ENCODE data around the gene SEMG1.

Gene SEMG1

DNA sequence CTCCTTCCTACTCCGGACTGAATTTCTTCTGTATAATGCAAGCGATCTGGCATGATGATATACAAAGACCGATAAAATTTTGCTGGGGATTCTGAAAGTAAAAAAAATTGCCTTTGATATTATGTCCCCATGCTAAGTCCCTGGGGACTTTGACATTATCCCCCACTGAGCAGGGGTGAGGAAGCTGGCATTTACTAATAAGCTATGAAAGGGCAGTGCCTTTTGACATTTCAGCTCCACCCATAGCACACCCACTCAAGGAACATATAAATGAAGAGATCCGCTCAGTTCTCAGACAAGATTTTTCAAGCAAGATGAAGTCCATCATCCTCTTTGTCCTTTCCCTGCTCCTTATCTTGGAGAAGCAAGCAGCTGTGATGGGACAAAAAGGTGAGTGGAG, 14.2 kb downstream of the SEMG1 start, which contains the start of gene SEMG2:
Gene SEMG2 (plus strand): TSS at position 298 of the 400 bp plus-strand sequence. CDS start 17 bp downstream, at position 315.
- DNase-seq (ENCODE audit: low read depth in 2 of 2), result no peak

- no peak for DNase-seq (ENCODE audit: low read depth in 2 of 2)
Observed at GRCh38 chr20:45223136-45223535, 16.3 kb downstream of the SEMG1 start.

DNA sequence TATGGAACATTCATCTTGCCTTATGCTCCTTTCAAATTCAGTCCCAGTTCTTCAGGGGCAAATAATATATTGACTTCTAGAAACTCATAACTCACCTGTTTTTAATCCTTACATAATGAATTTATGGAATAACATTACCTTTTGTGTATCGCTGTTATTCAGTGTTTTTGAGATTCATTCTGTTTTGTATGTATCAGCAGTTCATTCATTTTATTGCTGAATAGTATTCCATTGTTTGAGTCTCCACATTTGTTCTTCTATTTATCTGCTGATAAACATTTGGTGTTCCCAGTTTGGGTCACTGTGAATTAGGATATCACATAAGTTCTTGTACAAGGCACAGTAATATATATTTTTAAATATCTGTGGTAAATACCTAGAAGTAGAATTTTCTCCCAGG, 19.5 kb downstream of the SEMG1 start:
- DNase-seq (ENCODE audit: low read depth in 2 of 2), result no peak

- peak; percentile 50 to 62 for DNase-seq (ENCODE audit: low read depth in 2 of 2)
Observed at GRCh38 chr20:45229264-45230056, 22.6 kb downstream of the SEMG1 start.

DNA sequence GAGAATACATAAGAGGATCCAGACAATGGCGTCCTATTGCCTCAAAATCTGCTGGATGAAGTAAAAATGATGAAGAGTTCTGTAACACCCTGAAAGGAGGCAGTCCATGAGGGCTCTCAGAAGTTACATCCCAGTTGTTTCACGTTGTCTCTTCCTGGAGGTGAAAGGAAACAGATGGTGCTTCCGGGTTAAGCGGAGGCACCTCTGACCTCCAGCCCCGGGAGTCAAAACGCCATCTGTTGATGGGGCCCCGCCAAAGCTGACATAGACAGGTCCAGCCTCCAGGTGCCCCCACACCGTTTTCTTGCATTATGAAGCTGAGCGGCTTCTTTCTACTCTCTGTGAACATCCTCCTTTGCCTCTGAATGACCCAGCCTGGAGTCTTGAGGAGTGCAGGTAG, 23.8 kb downstream of the SEMG1 start:
- no peak for DNase-seq (ENCODE audit: low read depth in 2 of 2)

DNA sequence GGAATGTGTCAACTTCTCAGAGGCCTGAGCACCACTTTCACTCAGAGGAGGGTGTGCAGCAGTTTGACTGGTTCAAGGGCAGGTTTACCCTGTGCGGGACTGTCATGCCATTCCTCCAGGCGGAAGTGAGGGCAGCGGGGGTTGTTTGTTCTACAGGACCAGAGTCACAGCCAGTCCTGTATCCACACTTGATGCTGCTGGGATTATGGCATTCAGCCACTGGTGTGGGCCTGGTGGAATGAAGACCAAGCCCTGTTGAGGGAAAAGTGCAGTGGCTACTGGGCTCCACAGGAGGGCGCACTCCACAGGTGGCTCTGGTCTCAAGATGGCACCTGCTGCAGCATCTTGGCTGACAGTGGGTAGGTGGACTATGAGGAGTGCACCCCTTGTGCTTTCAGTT, 29.2 kb downstream of the SEMG1 start:
- DNase-seq (ENCODE audit: low read depth in 2 of 2), result no peak

- no peak for DNase-seq (ENCODE audit: low read depth in 2 of 2)
Observed at GRCh38 chr20:45238139-45238538, 31.3 kb downstream of the SEMG1 start.

GRCh38 chr20:45246109-45246508, 39.3 kb downstream of the SEMG1 start:
- no peak for DNase-seq (ENCODE audit: low read depth in 2 of 2)

GRCh38 chr20:45247865-45248264, 41.0 kb downstream of the SEMG1 start:
- no peak for DNase-seq (ENCODE audit: low read depth in 2 of 2)

DNA sequence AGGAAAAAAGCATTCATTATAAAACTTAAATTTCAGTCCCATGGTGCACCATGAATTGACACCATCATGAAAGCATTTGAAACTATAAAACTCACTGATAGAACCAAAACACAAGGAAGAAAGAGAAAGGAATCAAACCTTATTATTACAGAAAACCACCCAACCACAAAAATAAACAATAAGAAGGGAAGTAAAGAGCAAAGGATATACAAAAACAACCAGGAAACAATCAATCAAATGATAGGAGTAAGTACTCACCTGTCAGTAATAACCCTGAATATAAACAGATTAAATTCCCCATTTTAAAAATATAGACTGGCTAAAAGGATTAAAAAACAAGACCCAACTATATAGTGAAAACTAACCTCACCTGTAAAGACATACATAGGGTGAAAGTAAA, 41.8 kb downstream of the SEMG1 start:
- DNase-seq (ENCODE audit: low read depth in 2 of 2), result no peak

- DNase-seq (ENCODE audit: low read depth in 2 of 2), result no peak
Observed at GRCh38 chr20:45251884-45252560, 45.2 kb downstream of the SEMG1 start.

DNA sequence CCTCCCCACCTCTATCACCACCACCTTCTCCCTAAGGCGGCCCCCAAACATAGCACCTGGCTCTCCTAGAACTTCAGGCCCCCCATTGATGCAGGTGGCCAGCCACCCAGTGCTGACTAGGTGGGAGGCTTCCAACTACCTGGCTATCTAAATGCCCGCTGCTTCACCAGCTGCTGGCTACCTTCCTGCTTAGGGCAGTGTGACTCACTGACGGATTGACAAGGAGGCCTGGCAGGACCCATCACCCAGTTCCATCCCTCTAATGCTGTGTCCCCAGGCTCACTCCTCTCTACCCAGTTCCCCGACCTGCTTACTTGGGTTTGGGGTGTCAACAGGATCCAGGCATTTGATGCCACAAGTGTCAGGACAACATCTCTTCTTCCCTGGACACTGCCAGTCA, 46.4 kb downstream of the SEMG1 start:
- DNase-seq (ENCODE audit: low read depth in 2 of 2), result no peak

GRCh38 chr20:45254383-45255262, 47.8 kb downstream of the SEMG1 start, which contains the start of gene SLPI:
TSS of gene SLPI (minus strand) at chr20:45254564. CDS start at chr20:45254543, 21 bp downstream.
- no peak for DNase-seq (ENCODE audit: low read depth in 2 of 2)

DNA sequence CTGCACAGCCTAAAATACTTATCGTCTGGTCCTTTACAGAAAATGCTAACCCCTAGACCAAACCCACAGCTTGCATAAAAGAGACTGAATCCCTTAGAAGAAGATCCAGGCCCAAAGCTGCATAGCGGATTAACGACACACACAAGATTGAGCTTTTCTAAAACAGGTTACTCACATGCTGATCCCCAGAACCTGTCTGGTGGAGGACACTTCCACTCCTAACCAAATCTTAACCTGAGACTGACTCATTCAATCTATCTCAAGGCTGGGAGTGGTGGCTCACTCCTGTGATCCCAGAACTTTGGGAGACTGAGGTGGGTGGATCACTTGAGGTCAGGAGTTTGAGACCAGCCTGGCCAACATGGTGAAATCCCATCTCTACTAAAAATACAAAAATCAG, 50.3 kb downstream of the SEMG1 start:
- DNase-seq (ENCODE audit: low read depth in 2 of 2), result no peak

DNA sequence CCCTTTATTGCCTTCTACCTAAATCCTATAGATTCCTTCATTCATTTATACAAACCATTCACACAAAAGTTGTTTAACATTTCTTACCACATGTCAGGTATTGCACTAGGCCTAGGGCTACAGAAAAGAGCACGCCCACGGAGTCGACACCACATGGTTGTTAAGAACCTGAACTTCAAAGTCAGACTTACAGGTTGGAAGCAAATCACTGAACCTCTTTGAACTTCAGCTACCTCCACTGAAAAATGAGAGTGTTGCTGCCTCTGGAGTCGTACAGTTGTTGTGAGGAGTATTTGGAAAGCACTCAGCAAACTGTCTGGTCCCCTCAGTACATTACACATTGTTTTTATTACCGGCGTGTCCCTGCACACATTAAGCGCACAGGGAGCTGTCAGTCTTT, 50.9 kb downstream of the SEMG1 start:
- DNase-seq (ENCODE audit: low read depth in 2 of 2), result no peak

- no peak for DNase-seq (ENCODE audit: low read depth in 2 of 2)
Observed at GRCh38 chr20:45258259-45258658, 51.4 kb downstream of the SEMG1 start.

DNA sequence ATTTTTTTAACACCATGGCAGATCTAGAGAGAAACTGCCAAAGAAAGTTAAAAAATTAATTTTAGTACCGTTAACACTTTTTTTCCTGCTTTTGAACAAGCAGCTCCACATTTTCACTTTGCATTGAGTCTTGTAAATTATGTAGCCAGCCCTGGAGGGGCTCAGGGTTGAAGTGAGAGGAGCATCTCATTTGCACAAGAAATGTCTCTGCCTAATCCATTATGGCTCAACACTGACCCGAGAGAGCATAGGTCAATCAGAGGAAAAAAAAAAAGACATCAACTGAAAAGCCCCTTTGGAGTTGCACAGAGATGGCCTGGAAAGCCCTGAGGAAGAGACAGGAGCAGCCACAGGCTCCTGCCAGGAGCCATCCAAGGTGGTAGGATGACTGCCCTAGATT, 51.8 kb downstream of the SEMG1 start:
- no peak for DNase-seq (ENCODE audit: low read depth in 2 of 2)

Measured in stimulated activated CD8-positive, alpha-beta memory T cell treated with anti-CD3 and anti-CD28 coated beads, Interleukin-2, amount 100 ng/mL, for 48 hours (primary cell).